NCI-H2227 (cell line): ENCODE measurements around the gene PGGT1B.

Source experiments
- DNase-seq: peaks from one replicate; lab custom pipeline; 2025; ENCODE audit not compliant: unreplicated experiment; lab: John Stamatoyannopoulos, UW

Gene PGGT1B

GRCh38 chr5:115262321-115263077 is at the start of gene PGGT1B:
Gene PGGT1B, minus strand, starts transcription at chr5:115262877. Its CDS starts 26 bp downstream, at chr5:115262851.
- peak; percentile 80 for DNase-seq

- DNase-seq = peak; percentile 32
Measured at GRCh38 chr5:115309751-115310370, 47.2 kb upstream of the PGGT1B start.

- DNase-seq = no peak
Measured at GRCh38 chr5:115308815-115309214, 46.1 kb upstream of the PGGT1B start.

GRCh38 chr5:115306011-115306536 is 43.4 kb upstream of the PGGT1B start:
- no peak for DNase-seq

- DNase-seq = no peak
Measured at GRCh38 chr5:115304496-115304895, 41.8 kb upstream of the PGGT1B start.

- no peak for DNase-seq
Measured at GRCh38 chr5:115298811-115299210, 36.1 kb upstream of the PGGT1B start.

- no peak for DNase-seq
Measured at GRCh38 chr5:115297031-115297430, 34.4 kb upstream of the PGGT1B start.

- DNase-seq = peak; percentile 78
Measured at GRCh38 chr5:115296124-115297022, 33.7 kb upstream of the PGGT1B start, which contains the start of gene CCDC112. Gene CCDC112, minus strand, starts transcription at chr5:115296654. Its CDS starts 111 bp downstream, at chr5:115296543.

- DNase-seq = no peak
Measured at GRCh38 chr5:115295777-115296123, 33.1 kb upstream of the PGGT1B start.

- DNase-seq = no peak
Measured at GRCh38 chr5:115291397-115291796, 28.7 kb upstream of the PGGT1B start.

GRCh38 chr5:115289104-115289503 is 26.4 kb upstream of the PGGT1B start:
- no peak for DNase-seq

- DNase-seq = no peak
Measured at GRCh38 chr5:115284021-115284420, 21.3 kb upstream of the PGGT1B start.

GRCh38 chr5:115282131-115282530 is 19.5 kb upstream of the PGGT1B start:
- no peak for DNase-seq

- no peak for DNase-seq
Measured at GRCh38 chr5:115274584-115274983, 11.9 kb upstream of the PGGT1B start.

- no peak for DNase-seq
Measured at GRCh38 chr5:115272297-115272958, 9.8 kb upstream of the PGGT1B start.

- no peak for DNase-seq
Measured at GRCh38 chr5:115271295-115272050, 8.8 kb upstream of the PGGT1B start.

- DNase-seq = no peak
Measured at GRCh38 chr5:115267617-115268016, 4.9 kb upstream of the PGGT1B start.

GRCh38 chr5:115265220-115265619 is 2.5 kb upstream of the PGGT1B start:
- DNase-seq = no peak

GRCh38 chr5:115264786-115265185 is 2.1 kb upstream of the PGGT1B start:
- no peak for DNase-seq

GRCh38 chr5:115263078-115263380 is 352 bp upstream of the PGGT1B start:
- DNase-seq = no peak
